ENCODE results near the gene OPCML.

GRCh38 chr11:133070791-133071190, 461.5 kb downstream of the OPCML start:
- no peak for TF ChIP-seq CTCF (IDR thresholded peaks at IDR 0.05)
- TF ChIP-seq POLR2A (IDR thresholded peaks at IDR 0.05), result no peak
